HG03025 (cell line): ENCODE results near the gene KCNK4.

Experiments
- ATAC-seq: cut with Tn5 transposase; IDR thresholded peaks from one replicate; pipeline ENCODE4 v1.9.1; 2021; ENCODE audit warnings: mild to moderate bottlenecking, moderate library complexity; ENCODE audit not compliant: unreplicated experiment, low FRiP score

Gene KCNK4

DNA sequence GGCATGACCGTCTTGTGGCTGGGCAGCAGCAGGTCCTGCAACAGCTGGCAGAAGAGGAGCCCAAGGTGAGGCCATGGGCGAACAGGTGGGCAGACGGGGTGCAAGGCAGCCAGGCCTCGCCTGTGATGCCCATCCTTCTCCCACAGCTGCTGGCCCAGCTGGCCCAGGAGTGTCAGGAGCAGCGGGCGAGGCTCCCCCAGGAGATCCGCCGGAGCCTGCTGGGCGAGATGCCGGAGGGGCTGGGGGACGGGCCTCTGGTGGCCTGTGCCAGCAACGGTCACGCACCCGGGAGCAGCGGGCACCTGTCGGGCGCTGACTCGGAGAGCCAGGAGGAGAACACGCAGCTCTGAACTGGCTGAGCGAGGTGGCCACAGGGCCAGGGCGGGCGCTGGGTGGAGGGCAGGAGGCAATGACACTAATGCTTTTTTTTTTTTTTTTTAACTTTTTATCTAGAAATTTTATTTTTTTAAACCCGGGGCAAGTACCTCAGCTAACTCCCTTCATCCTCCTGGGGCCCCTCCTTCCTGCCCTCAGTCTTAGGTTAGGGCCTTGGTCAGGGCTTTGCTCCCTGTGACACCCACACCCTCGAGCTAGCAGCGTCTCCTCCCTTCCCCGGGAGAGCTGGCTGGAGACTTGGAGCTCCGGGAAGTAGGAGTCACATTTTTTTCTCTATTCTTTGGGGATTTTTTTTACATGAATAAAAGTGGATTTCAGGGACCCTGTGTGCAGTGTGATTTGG, 23.7 kb upstream of the KCNK4 start:
- ATAC-seq = no peak

DNA sequence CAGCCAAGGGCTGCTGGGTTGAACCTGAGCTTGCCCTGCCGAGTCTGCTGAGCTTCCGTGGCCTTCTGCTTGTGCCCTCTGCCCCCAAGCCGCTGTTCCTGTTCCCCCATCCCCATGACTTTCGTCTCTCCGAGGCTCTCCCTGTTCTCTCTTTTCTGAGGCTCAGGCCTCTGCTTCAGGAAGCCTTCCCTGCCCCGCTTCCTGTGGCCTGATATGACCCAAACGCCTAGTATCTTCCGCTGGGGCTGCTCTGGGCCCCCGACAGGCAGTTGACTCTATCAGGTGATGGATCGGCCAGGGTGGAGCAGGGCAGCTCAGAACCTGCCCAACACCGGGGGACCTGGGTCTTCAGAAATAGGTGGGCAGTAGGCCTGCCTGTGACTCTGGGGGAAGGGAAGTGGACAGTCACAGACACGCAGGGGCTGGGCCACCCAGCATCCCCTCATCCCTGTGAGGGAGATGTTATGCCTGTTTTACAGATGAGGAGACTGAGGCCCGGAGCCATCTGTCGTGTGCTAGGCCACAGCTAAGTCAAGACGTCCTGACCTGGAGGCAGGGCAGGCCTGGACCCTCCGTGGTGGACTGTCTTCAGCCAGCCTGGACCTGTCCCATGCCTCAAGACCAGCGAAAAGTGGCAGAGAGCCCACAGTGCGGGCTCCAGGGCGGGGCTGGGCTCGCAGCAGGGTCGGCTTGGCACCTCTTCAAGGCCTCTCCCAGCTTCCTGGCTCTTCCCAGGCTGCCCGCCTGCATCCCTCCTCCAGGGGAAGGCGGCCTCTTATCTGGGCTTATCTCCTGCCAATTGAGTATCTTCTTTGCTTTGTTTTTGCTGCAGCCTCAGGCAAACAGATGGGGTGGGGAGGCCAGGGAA, 22.8 kb upstream of the KCNK4 start:
- no peak for ATAC-seq

- ATAC-seq = peak; percentile 5
These were observed 22.1 kb upstream of the KCNK4 start for GRCh38 chr11:64268893-64269539.

DNA sequence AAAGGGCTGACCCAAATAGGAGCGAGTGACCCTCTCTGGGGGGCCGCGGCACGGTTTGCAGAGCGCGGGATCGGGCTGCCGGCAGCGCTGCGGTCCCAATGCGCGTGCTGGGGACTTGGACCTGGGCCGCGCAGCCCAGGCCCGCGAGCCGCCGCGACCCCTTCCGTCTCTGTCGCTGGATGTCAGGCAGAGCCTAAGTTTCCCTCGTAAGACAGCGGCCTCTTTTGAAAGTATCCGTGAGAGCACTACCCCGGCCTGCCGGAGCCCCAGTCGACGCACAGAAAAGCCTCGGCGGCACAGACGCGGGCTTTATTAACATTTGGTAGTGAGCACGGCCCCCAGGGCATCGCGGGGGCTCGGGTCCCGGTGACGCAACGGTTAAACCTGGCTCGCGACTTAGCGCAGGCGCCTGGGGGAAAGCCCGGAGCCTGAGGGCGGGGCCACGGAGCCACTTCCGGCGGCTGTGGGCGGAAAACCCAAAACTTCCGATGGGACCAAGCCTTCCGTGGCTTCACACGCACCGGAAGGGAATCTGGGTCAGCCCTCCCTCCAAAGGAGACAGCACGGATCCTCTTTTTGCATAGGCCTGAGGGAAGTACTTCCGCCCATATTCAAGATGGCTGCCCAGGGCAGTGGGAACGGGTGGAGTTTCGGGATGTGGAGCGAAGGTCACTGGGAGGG, 21.4 kb upstream of the KCNK4 start:
- peak; percentile 70 for ATAC-seq

DNA sequence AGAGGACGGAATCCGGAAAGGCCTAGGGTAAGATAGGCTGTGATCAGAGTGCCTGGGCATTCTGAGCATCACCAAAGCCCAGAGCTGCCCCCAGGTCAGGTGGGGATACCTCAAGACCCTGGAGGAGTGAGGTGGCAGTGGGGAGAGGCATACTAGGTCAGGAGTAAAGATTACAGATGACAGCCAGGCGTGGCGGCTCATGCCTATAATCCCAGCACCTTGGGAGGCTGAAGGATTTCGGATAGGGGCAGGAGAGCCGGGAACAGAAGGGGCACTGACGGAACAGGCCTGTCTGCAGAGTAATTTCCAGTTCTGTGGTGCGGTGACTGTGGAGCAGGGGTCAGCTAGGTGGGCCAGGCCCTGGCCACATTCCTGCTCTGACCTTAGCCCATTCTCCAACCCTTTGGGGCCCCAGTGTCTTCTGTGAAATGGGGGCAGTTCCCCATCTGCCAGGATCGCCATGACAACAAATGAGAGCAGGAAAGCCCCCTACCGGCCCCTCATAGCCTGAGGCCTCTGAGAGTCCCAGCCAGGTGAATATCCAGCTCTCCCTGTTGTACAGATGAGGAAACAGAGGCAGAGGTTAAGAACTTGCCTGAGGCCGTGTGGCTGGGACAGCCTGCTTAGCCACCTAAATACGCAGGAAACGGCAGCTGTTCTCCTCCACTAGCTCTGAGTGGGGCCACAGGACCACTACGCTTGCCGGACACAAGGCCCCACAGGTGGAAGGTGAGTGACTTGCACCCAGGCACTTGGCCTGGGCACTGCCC, 15.9 kb upstream of the KCNK4 start:
- no peak for ATAC-seq

DNA sequence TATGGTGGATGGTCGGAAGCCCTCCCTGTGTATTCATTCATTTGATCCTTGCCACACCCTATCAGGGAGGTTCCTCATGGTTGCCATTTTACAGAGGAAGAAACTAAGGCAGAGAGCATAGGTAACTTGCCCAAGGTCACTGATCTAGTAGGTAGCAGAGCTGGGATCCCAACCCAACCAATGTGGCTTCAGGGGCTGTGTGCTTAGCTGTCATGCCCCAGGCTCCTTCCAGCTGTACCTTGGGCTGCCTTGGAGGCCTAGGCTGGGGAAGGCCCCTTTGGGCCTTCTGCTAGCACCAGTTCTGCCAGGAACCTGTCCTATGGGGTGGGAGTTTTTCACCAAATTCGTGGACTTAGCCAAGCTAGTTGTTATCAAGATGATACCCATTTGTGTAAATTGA, 15.3 kb upstream of the KCNK4 start:
- no peak for ATAC-seq

DNA sequence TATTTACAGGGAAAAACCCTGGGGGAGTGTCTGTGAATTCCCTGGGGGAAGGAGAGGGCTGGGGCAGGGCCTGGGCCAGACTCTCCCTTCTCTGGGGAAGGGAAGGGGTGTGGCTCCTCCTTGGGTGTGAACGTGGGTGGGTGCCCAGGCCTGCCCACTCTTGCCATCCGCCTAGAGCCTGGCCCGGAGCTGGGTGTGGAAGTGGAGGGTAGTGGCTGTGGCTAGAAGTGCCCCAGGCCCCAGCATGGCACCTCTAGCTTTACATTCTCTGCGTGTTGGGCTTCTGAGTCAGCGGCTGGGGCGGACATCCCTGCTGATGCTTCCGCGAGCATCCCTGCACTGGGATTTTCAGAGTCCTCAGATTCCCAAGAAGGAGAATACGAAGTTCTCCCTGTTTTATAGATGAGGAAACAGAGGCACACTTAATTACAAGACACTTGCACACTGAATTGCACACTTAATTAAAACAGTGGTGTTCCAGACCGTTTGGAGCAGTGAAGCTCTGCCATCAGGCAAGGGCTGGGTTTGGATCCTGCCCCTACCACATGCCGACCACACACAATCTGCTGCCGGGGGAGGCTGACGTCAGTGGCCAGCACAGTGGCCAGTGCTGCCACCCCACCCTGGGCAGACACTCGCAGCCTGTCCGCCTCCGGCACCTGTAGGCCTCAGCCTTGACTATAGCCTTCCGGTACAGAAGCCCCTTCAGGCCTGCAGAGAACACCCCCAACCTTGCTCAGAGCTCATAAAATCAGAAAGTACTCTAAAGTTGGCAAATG, 14.3 kb upstream of the KCNK4 start:
- no peak for ATAC-seq

- no peak for ATAC-seq
These were observed 12.4 kb upstream of the KCNK4 start for GRCh38 chr11:64278576-64279190.

GRCh38 chr11:64281957-64282770, 8.9 kb upstream of the KCNK4 start:
- ATAC-seq = no peak

GRCh38 chr11:64283092-64283491, 8.0 kb upstream of the KCNK4 start:
- ATAC-seq = no peak

GRCh38 chr11:64284048-64284961, 6.8 kb upstream of the KCNK4 start, which contains the start of gene BAD:
Gene BAD, minus strand, starts transcription at chr11:64284665. Its CDS starts 297 bp downstream, at chr11:64284368.
- ATAC-seq = peak; percentile 63

DNA sequence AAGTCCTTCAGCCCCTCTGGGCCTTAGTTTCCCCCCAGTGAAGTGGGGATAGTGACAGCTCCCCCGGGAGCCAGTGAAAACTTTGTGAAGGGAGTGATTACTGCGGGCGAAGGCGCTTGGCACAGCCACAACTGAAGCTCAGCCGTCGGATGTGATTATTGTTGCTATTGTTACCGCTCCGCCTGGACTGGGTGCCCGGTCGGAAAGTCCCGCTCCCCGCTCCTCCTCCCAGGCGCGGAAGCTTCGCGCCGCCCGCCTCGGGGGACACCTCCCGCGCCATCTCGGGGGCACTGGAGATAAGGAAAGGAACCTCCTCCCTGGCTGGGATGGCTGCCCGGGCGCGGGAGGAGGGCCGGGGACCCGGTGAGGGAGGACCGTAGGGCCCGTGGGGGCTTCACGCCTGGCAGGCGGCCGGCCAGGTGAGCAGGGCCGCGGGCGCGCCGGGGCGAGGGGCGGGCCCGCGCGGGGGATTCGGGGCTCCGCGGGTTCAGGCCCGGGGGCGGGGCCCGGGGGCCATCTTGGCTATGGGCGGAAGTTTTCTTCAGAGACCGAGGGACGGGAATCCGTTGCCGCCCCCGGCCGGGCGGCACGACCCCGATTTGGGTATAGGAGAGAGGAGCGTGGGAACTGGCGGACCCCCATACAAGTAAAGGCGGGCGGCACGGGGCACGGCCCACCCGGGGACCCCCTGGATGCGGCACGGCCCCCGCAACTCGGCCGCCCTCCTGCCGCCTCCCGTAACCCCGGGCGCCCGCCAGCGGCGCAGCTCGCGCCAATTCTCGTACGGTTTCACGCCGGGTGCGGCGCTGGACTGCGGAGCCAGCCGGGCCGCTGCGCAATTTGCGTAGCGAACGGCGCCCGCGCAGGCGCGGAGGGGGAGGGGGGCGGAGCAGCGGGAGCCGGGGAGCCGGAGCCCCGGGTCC, 5.9 kb upstream of the KCNK4 start, which contains the start of gene GPR137:
Gene GPR137, plus strand, starts transcription at position 887 of the 923 bp plus-strand sequence. CDS start 677 bp downstream, outside the sequence.
- ATAC-seq = peak; percentile 55

DNA sequence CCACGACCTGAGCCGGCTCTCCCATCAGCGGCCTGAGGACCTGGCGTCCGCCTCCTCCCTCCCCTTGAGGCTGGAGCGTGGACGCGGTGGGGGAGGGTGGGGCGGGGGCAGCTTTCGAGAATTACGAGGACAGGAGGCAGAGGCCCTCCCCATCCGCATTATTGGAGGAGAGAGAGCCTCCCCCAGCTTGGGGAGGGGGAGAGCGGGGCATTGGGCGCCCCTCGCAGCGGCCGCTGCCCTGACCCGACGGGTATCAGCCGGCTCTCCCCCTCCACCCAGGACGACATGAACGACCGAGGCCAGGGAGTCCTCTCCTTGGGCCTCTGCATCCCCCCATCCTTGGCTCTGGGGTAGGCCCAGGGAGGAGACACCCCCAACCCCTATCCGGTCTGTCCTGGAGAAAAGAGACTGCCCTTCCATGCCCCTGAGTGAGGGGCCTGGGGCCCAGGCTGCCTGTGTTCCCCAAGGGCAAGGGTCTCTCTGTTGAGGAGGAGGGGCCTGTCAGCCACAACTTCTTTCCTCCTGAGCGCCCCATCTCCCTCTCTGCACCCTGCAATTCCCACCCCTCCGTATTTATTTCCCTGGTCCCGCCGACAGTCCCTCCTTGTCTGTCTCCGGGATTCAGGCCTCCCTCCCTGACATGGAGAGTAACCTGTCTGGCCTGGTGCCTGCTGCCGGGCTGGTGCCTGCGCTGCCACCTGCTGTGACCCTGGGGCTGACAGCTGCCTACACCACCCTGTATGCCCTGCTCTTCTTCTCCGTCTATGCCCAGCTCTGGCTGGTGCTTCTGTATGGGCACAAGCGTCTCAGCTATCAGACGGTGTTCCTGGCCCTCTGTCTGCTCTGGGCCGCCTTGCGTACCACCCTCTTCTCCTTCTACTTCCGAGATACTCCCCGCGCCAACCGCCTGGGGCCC, 5.0 kb upstream of the KCNK4 start:
- ATAC-seq = no peak

GRCh38 chr11:64286801-64287159, 4.3 kb upstream of the KCNK4 start:
- no peak for ATAC-seq
